Transverse colon (tissue), 4 donors: ENCODE measurements around the gene CIZ1. TPM values are rescaled to one million over a fixed set of nuclear protein-coding genes. Genes with fewer than 3 reads are reported as not detected.

Source experiments
- DNase-seq: peaks from one replicate; pipeline ENCODE4 v3.0.0-alpha.2; 2019
- H3K27ac ChIP-seq, 4 donors: fragments of 200-600 bp; sonication (generic); 2 replicates each; pipeline ENCODE4 v1.5.1; 2016 to 2018; ENCODE audit warnings: inconsistent platforms in 4 of 4
- H3K27me3 ChIP-seq: fragments of 200-600 bp; sonication (generic); 2 replicates; pipeline ENCODE4 v1.5.1; 2017; ENCODE audit warnings: inconsistent platforms
- H3K36me3 ChIP-seq, 4 donors: fragments of 200-600 bp; sonication (generic); 2 replicates each; pipeline ENCODE4 v1.5.1; 2017 to 2019; ENCODE audit warnings: inconsistent platforms in 4 of 4
- H3K4me1 ChIP-seq, 4 donors: fragments of 200-600 bp; sonication (generic); 2 replicates each; pipeline ENCODE4 v1.5.1; 2017 to 2020; ENCODE audit warnings: inconsistent platforms in 4 of 4
- H3K4me3 ChIP-seq, 4 donors: fragments of 200-600 bp; sonication (generic); 1 replicate in 1 of 4; 2 replicates in 3 of 4; pipeline versions ENCODE4 v1.5.1 to v1.6.1; 2017 to 2019; ENCODE audit warnings: inconsistent platforms in 4 of 4
- H3K9me3 ChIP-seq, 2 donors: fragments of 200-600 bp; sonication (generic); 2 replicates each; pipeline ENCODE4 v1.5.1; 2017 to 2019; ENCODE audit warnings: inconsistent platforms in 2 of 2
- EP300 ChIP-seq: sonication (generic); formaldehyde crosslinking; IDR thresholded peaks from one replicate; pipeline ENCODE4 v1.6.1; 2017; ENCODE audit warnings: antibody characterized with exemption, low read depth
- POLR2A ChIP-seq: fragments of 450-650 bp; IDR thresholded peaks from one replicate; pipeline ENCODE4 v1.6.1; 2016; ENCODE audit warnings: antibody characterized with exemption, mild to moderate bottlenecking, moderate library complexity
- POLR2AphosphoS5 ChIP-seq, 3 donors: sonication (generic); formaldehyde crosslinking; IDR thresholded peaks; one replicate each; pipeline ENCODE4 v1.6.1; 2016; ENCODE audit warnings: antibody characterized with exemption in 3 of 3
- WGBS, 2 donors: methylation state at CpG; one replicate each; pipeline ENCODE4 v1.1.5; 2018; ENCODE audit warnings: low coverage in 1 of 2; 5-methylcytosine and 5-hydroxymethylcytosine counted together
- in situ Hi-C, 4 donors: fragments of 200-750 bp; cut with MboI; loops; one replicate each; pipeline versions ENCODE4 v1.15.0 to v1.15.1; 2017; ENCODE audit warnings: low sequenced_read_pairs in 3 of 4, low pct_ligation_motif_present in 1 of 4, low pct_unique_long_range_greater_than_20kb in 1 of 4
- intact Hi-C: fragments of 100-400 bp; cut with DNase I; formaldehyde crosslinking; loops from one replicate; pipeline ENCODE4 v1.15.1; 2023; ENCODE audit warnings: low total_unique reads
- total RNA-seq, 4 donors: library from RNA; depleted of rRNA; stranded (reverse); fragments of >200 nt; gene quantifications; one replicate each; pipeline ENCODE4 v1.1.0, GENCODE V29; 2016
- TF ChIP-seq, protein P1 (sequence below), 5 experiments: fragments of 200-600 bp in 3 of 5; fragments of 450-650 bp in 2 of 5; sonication (generic) in 3 of 5; IDR thresholded peaks; 1 replicate in 2 of 5; 2 replicates in 3 of 5; pipeline ENCODE4 v1.5.1; 2016 to 2017; ENCODE audit warnings: antibody characterized with exemption in 5 of 5, inconsistent platforms in 3 of 5, mild to moderate bottlenecking in 2 of 5, moderate library complexity in 1 of 5

CIZ1 gene
- total RNA-seq, 4 donors from 2014 or later: 59.9 to 211 (median 73.0) TPM

DNA sequence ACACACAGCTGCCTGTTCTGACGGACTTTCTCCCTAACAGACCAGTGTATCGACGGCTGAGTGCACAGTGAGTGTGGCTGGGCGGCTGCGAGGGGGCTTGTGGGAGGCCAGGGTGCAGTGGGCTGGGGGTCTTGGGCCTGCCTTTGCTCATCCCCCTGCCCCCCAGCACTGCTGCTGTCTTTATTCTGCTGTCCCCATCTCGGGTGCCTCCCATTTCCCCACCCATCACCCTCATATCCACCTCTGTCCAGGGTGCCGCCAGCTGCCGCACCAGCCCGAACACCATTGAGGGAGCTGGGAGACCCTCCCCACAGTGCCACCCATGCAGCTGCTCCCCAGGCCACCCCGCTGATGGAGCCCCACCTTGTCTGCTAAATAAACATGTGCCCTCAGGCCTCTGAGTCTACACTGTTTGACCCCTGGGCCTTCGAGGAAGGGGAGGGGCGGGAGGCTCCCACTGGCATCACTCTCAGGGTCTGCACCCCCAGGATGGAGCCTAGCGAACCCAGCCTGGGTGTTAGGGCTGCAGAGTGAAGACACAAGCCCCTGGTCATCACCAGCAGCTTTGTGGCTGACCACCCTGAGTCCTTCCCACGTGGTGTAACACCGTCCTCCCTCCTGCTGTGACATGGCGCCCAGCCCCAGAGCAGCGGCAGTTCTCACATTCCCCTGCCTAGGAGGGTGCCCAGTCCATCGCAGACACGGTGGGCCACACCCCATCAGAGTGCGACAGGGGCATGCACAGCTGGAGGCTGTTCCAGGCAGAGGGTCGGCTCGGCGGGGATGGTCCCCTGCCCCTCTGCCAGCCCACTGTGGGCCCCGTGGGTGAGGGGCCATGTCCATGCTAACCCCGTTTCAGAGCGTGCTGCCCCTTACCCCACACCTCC is 38.1 kb downstream of the CIZ1 start:
- peaks cover 7 to 18% (median 15%) of the 10 kb centered on the region in 4 donors for H3K4me1 ChIP-seq
- no peak for DNase-seq
- no peaks in the 10 kb centered on the region for H3K9me3 ChIP-seq
- no peak overlapping the region for H3K4me3 ChIP-seq
- no peak overlapping the region for H3K27ac ChIP-seq
- 87% methylated on average over 24 of the region's 26 CpGs; no CpG with 5 or more reads in 1 of the 2 donors for WGBS, 2 donors
- no peaks in the 10 kb centered on the region for H3K36me3 ChIP-seq
- TF ChIP-seq EP300 (no peak), POLR2AphosphoS5 (IDR thresholded peaks at IDR 0.05) (no peak), POLR2A (no peak)
- TF ChIP-seq, protein P1, sequence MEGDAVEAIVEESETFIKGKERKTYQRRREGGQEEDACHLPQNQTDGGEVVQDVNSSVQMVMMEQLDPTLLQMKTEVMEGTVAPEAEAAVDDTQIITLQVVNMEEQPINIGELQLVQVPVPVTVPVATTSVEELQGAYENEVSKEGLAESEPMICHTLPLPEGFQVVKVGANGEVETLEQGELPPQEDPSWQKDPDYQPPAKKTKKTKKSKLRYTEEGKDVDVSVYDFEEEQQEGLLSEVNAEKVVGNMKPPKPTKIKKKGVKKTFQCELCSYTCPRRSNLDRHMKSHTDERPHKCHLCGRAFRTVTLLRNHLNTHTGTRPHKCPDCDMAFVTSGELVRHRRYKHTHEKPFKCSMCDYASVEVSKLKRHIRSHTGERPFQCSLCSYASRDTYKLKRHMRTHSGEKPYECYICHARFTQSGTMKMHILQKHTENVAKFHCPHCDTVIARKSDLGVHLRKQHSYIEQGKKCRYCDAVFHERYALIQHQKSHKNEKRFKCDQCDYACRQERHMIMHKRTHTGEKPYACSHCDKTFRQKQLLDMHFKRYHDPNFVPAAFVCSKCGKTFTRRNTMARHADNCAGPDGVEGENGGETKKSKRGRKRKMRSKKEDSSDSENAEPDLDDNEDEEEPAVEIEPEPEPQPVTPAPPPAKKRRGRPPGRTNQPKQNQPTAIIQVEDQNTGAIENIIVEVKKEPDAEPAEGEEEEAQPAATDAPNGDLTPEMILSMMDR (IDR thresholded peaks at IDR 0.05): no peak
- in situ Hi-C loops: no loop called here
- intact Hi-C loops: no loop called here
- no peaks in the 10 kb centered on the region for H3K27me3 ChIP-seq

DNA sequence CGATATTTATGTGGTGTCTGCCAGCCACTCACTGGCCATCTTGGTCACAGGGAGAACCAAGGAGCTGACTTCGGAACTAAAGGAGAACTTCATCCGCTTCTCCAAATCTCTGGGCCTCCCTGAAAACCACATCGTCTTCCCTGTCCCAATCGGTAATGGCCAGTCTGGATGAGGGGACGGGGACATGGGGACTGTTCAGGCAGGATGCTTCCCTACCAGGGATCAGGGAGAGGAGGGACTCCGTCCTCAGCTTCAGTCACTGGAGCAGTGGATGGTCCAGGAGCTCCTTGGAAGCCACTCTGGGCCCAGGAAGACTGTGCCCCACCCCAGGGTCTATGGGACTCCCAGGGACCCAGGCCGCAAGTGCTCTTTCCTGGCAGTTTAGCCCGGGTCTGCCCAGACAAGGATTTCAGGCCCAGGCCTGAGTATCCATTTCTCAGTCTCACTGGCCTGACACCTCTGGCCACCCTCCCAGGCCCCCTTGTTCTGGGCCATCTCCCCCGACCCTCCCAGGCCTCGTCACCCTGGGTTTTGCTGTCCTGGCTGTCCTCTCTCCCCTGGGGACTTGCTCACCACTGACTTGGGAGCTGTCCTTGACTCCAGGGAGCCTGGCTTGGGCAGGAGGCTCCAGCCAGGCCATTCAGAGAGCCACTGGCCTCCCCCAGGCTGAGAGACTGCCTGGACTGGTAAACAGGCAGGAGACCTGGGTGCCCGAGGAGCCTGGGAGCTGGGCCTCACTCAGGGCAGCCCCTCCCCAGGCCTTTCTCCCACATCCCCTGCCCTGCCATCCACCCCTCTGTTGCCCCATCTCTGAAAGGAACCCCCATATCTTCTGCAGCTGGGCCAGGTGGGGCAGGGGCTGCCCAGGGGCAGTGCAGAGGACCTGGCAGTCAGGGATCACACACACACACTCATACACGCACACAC is 39.0 kb downstream of the CIZ1 start:
- no peaks in the 10 kb centered on the region for H3K36me3 ChIP-seq
- peaks cover 10 to 19% (median 17%) of the 10 kb centered on the region in 4 donors for H3K4me1 ChIP-seq
- H3K27me3 ChIP-seq: no peaks in the 10 kb centered on the region
- WGBS, 2 donors: 91% methylated on average over 13 of the region's 13 CpGs; no CpG with 5 or more reads in 1 of the 2 donors
- H3K4me3 ChIP-seq: no peak overlapping the region
- no peak overlapping the region for H3K27ac ChIP-seq
- TF ChIP-seq POLR2A (no peak), EP300 (no peak)
- no peaks in the 10 kb centered on the region for H3K9me3 ChIP-seq
- intact Hi-C loops: no loop called here
- DNase-seq: no peak
- in situ Hi-C loops: no loop called here

DNA sequence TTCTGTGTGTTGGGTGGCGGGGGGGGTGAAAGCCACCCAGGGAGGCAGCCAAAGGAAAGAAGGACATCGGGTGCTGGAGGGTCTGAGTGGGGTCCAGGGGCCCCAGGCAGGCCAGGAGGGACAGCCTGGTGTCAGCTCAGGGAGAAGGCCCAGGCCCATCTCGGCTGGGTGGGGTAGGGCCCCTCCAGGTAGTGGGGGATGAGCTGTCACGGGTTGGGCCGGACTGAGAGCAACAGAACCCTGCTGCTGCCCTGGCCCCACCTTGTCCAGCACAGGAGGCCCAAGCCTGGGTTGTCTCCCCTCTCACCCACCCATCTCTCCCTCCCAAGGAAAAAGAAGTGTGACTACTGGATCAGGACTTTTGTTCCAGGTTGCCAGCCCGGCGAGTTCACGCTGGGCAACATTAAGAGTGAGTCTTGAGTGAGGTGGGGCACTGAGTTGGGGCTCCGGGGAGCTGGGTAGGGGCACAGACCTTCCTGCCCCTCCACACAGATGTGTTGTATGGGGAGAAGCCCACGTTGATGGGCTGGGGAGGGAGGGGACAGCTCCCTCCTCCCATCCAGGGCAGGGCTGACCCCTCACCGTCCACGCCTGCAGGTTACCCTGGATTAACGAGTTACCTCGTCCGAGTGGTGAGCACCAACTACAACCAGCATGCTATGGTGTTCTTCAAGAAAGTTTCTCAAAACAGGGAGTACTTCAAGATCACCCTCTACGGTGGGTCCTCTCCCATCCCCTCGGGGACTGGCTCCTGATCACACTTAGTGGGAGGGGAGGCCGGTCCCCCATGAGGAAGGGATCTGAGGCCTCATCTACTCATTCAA is 39.9 kb downstream of the CIZ1 start:
- no peak for DNase-seq

More for the DNA sequence above, 39.9 kb downstream of the CIZ1 start:
- no peaks in the 10 kb centered on the region for H3K9me3 ChIP-seq
- TF ChIP-seq POLR2A: no peak
- no peak for TF ChIP-seq POLR2AphosphoS5 (IDR thresholded peaks at IDR 0.05)
- no peak for TF ChIP-seq EP300
- TF ChIP-seq, protein P1 (IDR thresholded peaks at IDR 0.05): no peak
- H3K4me3 ChIP-seq: no peak overlapping the region
- intact Hi-C loops: no loop called here
- in situ Hi-C loops: no loop called here
- H3K27ac ChIP-seq: no peak overlapping the region
- peaks cover 10 to 19% (median 17%) of the 10 kb centered on the region in 4 donors for H3K4me1 ChIP-seq
- 88 to 100% methylated on average over 1 to 17 of the region's 18 CpGs for WGBS, 2 donors
- H3K27me3 ChIP-seq: no peaks in the 10 kb centered on the region
- H3K36me3 ChIP-seq: no peaks in the 10 kb centered on the region
